ENCODE data around the gene SERPINB3. TPM values are rescaled to one million over a fixed set of nuclear protein-coding genes. Genes with fewer than 3 reads are reported as not detected.
"Not testable (repeated sequence)": the region's sequence is repeated elsewhere in the genome, so short reads cannot be mapped to it uniquely, and the experiment has no call there.

SERPINB3 gene
- total RNA-seq, 1 experiment from 2014 or later, result not detected

GRCh38 chr18:63648241-63648640 lies 13.5 kb downstream of the SERPINB3 start:
- Histone ChIP-seq H2AFZ (no peak overlapping the region), H3K4me3 (no peak overlapping the region), H3K27ac (no peak overlapping the region), H3K27me3 (ENCODE audit: insufficient read depth, low read depth) (no peaks in the 10 kb centered on the region), H4K20me1 (ENCODE audit: insufficient read depth) (no peaks in the 10 kb centered on the region), H3K4me2 (no peak overlapping the region), H3K9me2 (ENCODE audit: insufficient read depth) (no peaks in the 10 kb centered on the region), H3F3A (ENCODE audit: insufficient read depth, low read depth) (no peaks in the 10 kb centered on the region), H3K4me1 (replicated peaks; ENCODE audit: insufficient read depth) (no peaks in the 10 kb centered on the region), H3K9me3 (ENCODE audit: insufficient read depth, low read depth) (no peaks in the 10 kb centered on the region), H3K36me3 (ENCODE audit: low read depth) (no peaks in the 10 kb centered on the region), H3K79me2 (ENCODE audit: low read depth) (no peaks in the 10 kb centered on the region)
- BruUV-seq (replicated peaks), result no TSS peak
- CTCF ChIA-PET, result no interaction called here
- DNase-seq, result no peak
- TF ChIP-seq, protein P1, sequence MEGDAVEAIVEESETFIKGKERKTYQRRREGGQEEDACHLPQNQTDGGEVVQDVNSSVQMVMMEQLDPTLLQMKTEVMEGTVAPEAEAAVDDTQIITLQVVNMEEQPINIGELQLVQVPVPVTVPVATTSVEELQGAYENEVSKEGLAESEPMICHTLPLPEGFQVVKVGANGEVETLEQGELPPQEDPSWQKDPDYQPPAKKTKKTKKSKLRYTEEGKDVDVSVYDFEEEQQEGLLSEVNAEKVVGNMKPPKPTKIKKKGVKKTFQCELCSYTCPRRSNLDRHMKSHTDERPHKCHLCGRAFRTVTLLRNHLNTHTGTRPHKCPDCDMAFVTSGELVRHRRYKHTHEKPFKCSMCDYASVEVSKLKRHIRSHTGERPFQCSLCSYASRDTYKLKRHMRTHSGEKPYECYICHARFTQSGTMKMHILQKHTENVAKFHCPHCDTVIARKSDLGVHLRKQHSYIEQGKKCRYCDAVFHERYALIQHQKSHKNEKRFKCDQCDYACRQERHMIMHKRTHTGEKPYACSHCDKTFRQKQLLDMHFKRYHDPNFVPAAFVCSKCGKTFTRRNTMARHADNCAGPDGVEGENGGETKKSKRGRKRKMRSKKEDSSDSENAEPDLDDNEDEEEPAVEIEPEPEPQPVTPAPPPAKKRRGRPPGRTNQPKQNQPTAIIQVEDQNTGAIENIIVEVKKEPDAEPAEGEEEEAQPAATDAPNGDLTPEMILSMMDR (conservative IDR thresholded peaks at IDR 0.05), result no peak
- no peak for TF ChIP-seq EZH2 (IDR thresholded peaks at IDR 0.05; ENCODE audit: low read depth)
- POLR2A ChIA-PET (ENCODE audit: unreplicated experiment), result no interaction called here
- intact Hi-C loops (cut with micrococcal nuclease; ENCODE audit: unreplicated experiment), result no loop called here

DNA sequence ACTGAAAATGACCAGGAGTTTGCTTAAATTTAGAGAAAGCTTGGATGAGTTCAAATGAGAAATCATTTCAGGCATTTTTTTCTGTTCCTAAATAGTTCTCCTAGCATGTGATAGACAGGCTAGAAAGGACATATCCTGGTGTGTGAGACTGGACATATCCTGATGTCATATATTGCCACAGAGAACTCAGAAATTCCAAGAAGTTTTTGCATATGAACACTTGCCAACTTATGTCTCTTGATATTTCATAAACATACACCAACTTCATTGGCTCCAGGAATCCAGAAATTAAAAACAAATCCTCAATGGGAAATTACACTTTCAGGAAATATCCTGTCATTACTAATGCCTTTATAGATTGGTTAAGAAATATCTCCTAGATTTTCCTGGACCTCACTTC lies 14.8 kb downstream of the SERPINB3 start:
- TF ChIP-seq, protein P1 (conservative IDR thresholded peaks at IDR 0.05), result no peak
- TF ChIP-seq EZH2 (IDR thresholded peaks at IDR 0.05; ENCODE audit: low read depth), result no peak
- POLR2A ChIA-PET (ENCODE audit: unreplicated experiment), result no interaction called here
- Histone ChIP-seq H3K4me3 (no peak overlapping the region), H3K9me2 (ENCODE audit: insufficient read depth) (no peaks in the 10 kb centered on the region), H3K4me1 (replicated peaks; ENCODE audit: insufficient read depth) (0 out of 2 replicates have a peak, but pooled peaks cover under 1% of the 10 kb centered on the region), H3K36me3 (ENCODE audit: low read depth) (no peaks in the 10 kb centered on the region), H3K4me2 (no peak overlapping the region), H4K20me1 (ENCODE audit: insufficient read depth) (no peaks in the 10 kb centered on the region), H3K27ac (no peak overlapping the region), H2AFZ (no peak overlapping the region), H3K79me2 (ENCODE audit: low read depth) (no peaks in the 10 kb centered on the region), H3K9me3 (ENCODE audit: insufficient read depth, low read depth) (no peaks in the 10 kb centered on the region), H3F3A (ENCODE audit: insufficient read depth, low read depth) (no peaks in the 10 kb centered on the region), H3K27me3 (ENCODE audit: insufficient read depth, low read depth) (no peaks in the 10 kb centered on the region)
- intact Hi-C loops (cut with micrococcal nuclease; ENCODE audit: unreplicated experiment), result no loop called here
- CTCF ChIA-PET, result no interaction called here
- no peak for DNase-seq
- BruUV-seq (replicated peaks), result no TSS peak

DNA sequence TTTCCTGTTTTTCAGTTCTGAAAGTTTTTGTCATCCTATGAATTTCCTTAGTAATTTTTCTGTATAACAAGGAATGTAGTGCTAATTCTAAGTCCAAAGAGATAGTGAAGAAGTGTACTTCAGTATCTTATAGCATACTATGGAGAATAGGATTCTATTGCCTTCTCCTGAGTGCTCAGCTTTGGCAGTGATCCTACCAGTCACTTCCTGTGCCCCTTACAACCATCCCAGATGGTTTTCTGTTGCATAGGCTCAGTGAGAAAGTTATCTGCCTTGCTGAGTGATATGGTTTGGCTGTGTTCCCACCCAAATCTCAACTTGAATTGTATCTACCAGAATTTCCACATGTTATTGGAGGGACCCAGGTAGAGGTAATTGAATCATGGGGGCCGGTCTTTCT lies 17.0 kb downstream of the SERPINB3 start:
- H3K4me3 ChIP-seq; H3K27ac ChIP-seq; DNase-seq; H2AFZ ChIP-seq; intact Hi-C loops (cut with micrococcal nuclease; ENCODE audit: unreplicated experiment); H3K79me2 ChIP-seq (ENCODE audit: low read depth); H3K9me3 ChIP-seq (ENCODE audit: insufficient read depth, low read depth); H3K27me3 ChIP-seq (ENCODE audit: insufficient read depth, low read depth); CTCF ChIA-PET; H3F3A ChIP-seq (ENCODE audit: insufficient read depth, low read depth); POLR2A ChIA-PET (ENCODE audit: unreplicated experiment); H4K20me1 ChIP-seq (ENCODE audit: insufficient read depth); H3K4me2 ChIP-seq; H3K9me2 ChIP-seq (ENCODE audit: insufficient read depth); H3K36me3 ChIP-seq (ENCODE audit: low read depth); BruUV-seq (replicated peaks): not testable (repeated sequence)
- peaks cover 19% of the 10 kb centered on the region for H3K4me1 ChIP-seq (replicated peaks; ENCODE audit: insufficient read depth)

- H3K36me3 ChIP-seq (ENCODE audit: low read depth); H3K27ac ChIP-seq; intact Hi-C loops (cut with micrococcal nuclease; ENCODE audit: unreplicated experiment); H3K27me3 ChIP-seq (ENCODE audit: insufficient read depth, low read depth); H2AFZ ChIP-seq; POLR2A ChIA-PET (ENCODE audit: unreplicated experiment); BruUV-seq (replicated peaks); H3F3A ChIP-seq (ENCODE audit: insufficient read depth, low read depth); H3K9me3 ChIP-seq (ENCODE audit: insufficient read depth, low read depth); H3K9me2 ChIP-seq (ENCODE audit: insufficient read depth); H4K20me1 ChIP-seq (ENCODE audit: insufficient read depth); H3K4me3 ChIP-seq; H3K79me2 ChIP-seq (ENCODE audit: low read depth); DNase-seq; H3K4me2 ChIP-seq; CTCF ChIA-PET: not testable (repeated sequence)
- peaks cover 19% of the 10 kb centered on the region for H3K4me1 ChIP-seq (replicated peaks; ENCODE audit: insufficient read depth)
These were observed 17.6 kb downstream of the SERPINB3 start, which contains the start of gene SERPINB4 for GRCh38 chr18:63644142-63644541. SERPINB4 (minus strand) TSS chr18:63644256; CDS start chr18:63643577, 679 bp downstream.

DNA sequence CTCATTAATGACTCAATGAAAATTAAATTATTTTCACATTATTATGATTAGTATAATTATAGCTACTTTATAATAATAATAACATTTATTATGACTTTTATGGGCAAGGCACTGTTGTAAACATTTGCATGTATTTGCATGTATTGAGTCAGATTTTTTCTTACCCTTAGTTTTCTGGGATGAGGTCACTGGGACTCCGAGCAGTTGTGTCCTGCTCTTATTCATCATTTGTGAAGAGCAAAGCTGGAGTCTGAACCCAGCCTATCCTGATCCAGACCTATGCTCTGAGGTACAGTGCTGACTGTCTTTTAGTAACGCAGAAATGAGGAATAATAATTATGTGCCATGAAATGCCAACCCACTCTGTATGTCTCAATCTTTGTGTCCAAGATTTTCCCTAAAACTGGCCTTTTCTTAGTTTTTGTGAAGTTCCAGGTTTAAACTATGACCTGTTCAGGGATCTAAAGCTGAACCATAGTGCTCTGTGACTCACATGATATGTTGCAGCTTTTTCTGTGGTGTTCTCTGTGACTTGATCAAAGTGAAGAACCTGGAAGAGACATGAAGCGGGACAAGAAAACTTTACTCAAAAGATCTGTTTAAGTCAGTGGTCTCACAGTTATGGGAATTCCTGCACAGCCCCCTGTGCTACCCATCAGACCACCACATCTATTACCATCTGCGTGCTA lies 18.9 kb downstream of the SERPINB3 start:
- H3K4me3 ChIP-seq; H3K27ac ChIP-seq; H3K36me3 ChIP-seq (ENCODE audit: low read depth); DNase-seq; H4K20me1 ChIP-seq (ENCODE audit: insufficient read depth); POLR2A ChIA-PET (ENCODE audit: unreplicated experiment); H3K79me2 ChIP-seq (ENCODE audit: low read depth); H3F3A ChIP-seq (ENCODE audit: insufficient read depth, low read depth); intact Hi-C loops (cut with micrococcal nuclease; ENCODE audit: unreplicated experiment); H2AFZ ChIP-seq; H3K27me3 ChIP-seq (ENCODE audit: insufficient read depth, low read depth); H3K9me3 ChIP-seq (ENCODE audit: insufficient read depth, low read depth); H3K4me2 ChIP-seq; BruUV-seq (replicated peaks); CTCF ChIA-PET; H3K9me2 ChIP-seq (ENCODE audit: insufficient read depth): not testable (repeated sequence)
- peaks cover 19% of the 10 kb centered on the region for H3K4me1 ChIP-seq (replicated peaks; ENCODE audit: insufficient read depth)

DNA sequence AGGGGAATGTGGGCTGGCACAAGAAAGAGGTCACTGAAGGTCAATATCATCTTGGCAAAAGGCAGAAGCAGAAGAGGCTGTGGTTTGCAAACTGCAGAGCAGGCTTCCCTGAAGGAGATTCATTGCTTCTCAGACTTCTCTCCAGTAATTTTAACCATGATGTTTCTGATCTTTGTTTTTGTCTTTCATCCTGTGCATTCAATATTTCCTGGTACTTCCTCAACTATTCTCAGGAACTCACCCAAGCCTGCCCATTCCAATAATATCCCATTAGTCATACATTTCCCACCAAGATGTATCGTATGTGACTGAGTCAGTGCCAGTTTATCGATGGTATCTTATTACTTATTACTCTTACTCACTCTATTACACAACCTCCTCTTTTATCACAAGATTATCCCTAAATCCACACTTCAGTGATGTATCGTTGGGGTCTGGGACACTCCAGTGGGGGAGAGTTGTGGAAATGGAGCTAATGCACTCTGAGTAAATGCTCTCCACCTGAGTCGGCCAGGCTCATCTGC lies 20.5 kb downstream of the SERPINB3 start:
- H2AFZ ChIP-seq; H3F3A ChIP-seq (ENCODE audit: insufficient read depth, low read depth); POLR2A ChIA-PET (ENCODE audit: unreplicated experiment); H3K9me2 ChIP-seq (ENCODE audit: insufficient read depth); H4K20me1 ChIP-seq (ENCODE audit: insufficient read depth); H3K27me3 ChIP-seq (ENCODE audit: insufficient read depth, low read depth); CTCF ChIA-PET; H3K9me3 ChIP-seq (ENCODE audit: insufficient read depth, low read depth); H3K79me2 ChIP-seq (ENCODE audit: low read depth); H3K36me3 ChIP-seq (ENCODE audit: low read depth); BruUV-seq (replicated peaks); H3K4me3 ChIP-seq; intact Hi-C loops (cut with micrococcal nuclease; ENCODE audit: unreplicated experiment): not testable (repeated sequence)
- H3K4me2 ChIP-seq, result peak overlapping the region; percentile 13; the same call in 1 of the 2 replicates
- peak in 1 of 2 experiments; percentile 43 for DNase-seq
- H3K4me1 ChIP-seq (replicated peaks; ENCODE audit: insufficient read depth), result peaks cover 19% of the 10 kb centered on the region
- peak overlapping the region; percentile 62 for H3K27ac ChIP-seq
